Posterior vena cava (tissue), 2 donors: ENCODE measurements around the gene TRMT6. TPM values are rescaled to one million over a fixed set of nuclear protein-coding genes. Genes with fewer than 3 reads are reported as not detected.

ENCODE experiments used
- DNase-seq: peaks from one replicate; pipeline ENCODE4 v3.0.0-alpha.2; 2020; ENCODE audit warnings: low spot score
- intact Hi-C, 2 donors: fragments of 100-400 bp; cut with DNase I; formaldehyde crosslinking; loops; one replicate each; pipeline versions ENCODE4 v1.14.1 to v1.14.2; 2022 to 2023
- total RNA-seq, 2 donors: library from RNA; stranded (reverse); fragmentation: NEBNext Ultra II Directional; extraction: Animal tissue kit (Norgen Biotek cat#: 25700); gene quantifications; one replicate each; pipeline ENCODE4 v1.2.1, GENCODE V29; 2021
- donor health status: DM: yes; HTN: yes; CAD: no.
- donor health status: DM: yes; HTN: yes; CAD: no.

TRMT6 gene
- total RNA-seq, 2 donors from 2014 or later = 8.5 to 12.0 TPM

DNA sequence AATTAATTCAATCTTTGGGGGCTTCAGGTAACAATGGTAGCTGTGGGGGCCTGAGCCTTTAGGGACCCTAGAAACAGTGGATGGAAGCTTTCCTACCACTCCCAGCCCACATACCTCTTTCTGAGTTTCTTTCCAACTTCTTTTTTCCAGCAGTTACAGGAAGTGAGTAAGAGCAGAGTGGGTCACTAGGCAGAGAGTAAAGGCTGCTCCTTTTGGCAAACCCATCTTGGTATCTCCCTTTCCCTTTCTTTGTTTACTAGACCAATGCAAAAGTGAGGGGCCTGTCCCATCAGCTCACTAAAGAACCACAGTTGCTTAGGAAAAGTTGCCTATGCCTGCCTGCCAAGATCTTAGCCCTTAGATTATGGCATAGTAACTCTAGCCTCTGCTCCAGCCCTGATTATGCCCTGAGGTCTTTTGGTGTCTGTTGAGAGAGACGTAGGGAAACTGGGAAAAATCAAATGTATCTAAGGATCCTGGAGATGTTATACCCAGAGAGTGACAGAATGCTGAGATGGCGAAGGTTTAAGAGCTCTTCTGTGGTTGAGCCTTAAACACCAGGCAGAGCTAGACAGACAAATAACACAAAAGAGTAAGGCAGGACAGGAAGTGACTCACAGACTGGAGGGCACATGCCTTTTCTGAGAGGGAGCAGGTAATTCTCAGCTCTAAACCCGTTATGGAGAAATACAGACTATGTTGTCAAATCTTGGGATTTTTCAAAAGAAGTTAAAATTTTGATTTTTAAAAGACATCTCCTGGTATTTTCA lies 31.3 kb downstream of the TRMT6 start:
- DNase-seq = no peak
- intact Hi-C loops = no loop called here

DNA sequence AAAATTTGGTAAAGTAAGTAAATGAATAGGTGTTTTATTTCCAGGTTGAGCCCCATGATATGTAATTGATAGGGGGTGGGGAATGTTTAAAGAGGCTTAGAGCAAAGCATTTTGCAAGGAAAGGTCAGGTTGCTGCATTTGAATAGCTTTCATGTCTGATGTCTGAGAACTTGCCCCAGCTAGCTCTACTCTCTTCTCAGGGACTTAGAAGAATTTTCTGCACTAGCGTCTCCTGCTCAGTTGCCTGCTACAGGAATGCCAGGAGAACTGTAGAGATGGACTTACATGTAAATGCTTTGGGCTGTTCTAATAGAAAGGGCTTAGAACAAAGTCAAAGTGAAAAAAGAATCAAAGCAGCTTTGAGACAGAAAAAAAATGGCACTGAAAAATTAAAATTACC lies 35.5 kb downstream of the TRMT6 start:
- intact Hi-C loops = no loop called here
- DNase-seq = no peak

DNA sequence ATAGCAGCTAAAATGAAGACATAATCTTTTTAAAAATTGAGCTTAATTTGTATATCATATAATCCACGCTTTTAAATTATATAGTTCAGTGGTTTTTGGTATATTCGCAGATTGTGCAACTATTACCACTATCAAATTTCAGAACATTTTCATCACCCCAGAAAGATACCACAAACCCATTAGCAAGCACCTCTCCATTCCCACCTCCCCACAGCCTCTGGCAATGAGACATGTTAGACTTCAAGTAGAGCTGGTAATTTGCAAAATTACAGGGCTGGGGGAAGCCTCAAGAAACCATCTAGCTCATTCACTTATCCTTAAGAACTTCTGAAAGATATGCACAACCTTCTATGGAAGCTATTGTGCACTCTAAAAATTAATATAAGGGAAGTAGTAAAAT lies 37.2 kb downstream of the TRMT6 start:
- intact Hi-C loops = no loop called here
- DNase-seq = no peak

DNA sequence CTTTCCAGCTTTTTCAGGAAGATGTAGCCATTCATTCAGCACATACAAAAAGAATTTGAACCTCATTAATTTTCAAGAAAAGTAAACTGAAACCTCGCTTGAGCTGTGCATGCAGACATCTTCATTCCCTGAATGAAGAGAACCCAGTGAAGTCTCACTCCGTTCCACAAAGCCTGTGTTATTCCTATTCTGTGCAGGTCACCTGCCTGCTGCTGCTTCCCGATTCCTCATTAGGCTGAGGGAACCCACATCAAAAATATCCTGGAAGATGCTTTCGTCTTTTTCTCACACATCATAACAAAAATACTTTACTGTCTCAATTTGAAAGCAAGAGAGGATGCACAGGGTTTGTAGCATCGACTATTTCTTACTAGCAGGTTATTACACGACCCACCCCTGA lies 40.1 kb downstream of the TRMT6 start:
- no peak for DNase-seq
- intact Hi-C loops = no loop called here

DNA sequence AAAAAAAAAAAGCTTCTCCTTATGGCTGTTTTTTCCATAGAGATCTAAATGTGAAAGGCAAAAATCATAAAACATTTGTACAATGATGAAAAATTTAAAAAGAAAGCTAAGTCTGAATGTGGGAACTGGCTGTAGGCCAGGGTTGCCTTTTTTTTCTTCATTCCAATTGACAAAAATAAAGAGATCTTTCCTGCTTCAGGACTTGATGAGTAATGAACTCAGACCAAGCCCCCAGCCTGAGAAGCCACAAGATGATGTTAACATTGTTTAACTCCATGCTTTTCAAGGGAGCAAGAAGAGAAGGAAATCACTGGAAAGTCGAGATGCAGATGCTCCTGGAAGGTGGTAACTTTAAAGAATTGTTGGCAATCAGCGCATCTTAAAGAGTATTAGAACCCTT lies 41.4 kb downstream of the TRMT6 start:
- intact Hi-C loops = no loop called here

DNA sequence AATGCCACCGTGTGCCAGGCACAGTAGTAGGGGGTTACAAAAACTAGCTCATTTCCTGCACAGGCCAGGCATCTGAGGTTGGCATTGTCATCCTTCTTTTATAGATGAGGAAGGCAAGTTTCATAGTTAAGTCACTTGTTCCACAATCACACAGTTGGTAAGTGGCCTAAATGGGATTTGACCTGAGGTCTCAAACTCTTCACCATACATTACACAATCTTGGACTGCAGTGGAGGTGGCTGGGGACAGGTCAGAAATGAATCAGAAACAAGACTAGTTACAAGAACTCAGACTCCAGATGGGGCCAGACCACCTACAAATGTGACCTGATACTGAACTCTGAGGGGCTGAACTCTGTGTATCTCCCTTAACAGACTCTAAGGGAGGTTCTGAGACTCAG lies 49.4 kb downstream of the TRMT6 start:
- DNase-seq = no peak
- intact Hi-C loops = no loop called here

More for the DNA sequence above, 41.4 kb downstream of the TRMT6 start:
- no peak for DNase-seq

DNA sequence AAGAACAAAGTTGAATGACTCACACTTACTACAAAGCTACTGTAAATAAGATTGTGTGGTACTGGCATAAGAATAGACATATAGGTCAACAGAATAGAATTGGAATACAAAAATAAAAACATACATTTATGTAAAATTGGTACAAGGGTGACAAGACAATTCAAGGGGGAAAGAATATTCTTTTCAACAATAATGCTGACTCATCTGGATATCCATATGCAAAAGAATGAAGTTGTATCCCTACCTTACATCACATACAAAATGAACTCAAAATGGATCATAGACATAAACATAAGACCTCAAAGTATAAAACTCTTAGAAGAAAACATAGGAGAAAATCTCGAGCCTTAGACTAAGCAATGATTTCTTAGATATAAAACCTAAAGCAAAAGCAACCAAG lies 50.9 kb downstream of the TRMT6 start:
- DNase-seq = no peak
- intact Hi-C loops = no loop called here

DNA sequence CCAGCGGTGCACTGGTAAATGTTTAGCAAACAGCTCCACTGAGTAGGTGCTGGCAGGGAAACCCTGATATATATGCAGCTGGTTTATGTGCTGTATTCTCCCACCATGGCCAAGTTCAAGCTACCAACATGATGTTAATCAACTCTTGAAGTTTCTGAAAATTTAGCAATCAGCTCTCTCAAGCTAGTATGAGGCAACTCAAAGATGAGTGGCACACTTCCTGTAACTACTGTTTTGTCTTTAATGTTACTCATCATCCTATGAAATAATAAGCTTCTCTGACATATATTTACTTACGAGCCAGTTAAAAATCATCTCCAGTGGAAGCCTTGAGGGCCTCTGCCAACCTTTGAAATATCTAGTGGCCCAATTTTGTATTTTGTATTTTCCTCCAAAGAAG lies 54.7 kb downstream of the TRMT6 start:
- intact Hi-C loops = no loop called here
- no peak for DNase-seq

DNA sequence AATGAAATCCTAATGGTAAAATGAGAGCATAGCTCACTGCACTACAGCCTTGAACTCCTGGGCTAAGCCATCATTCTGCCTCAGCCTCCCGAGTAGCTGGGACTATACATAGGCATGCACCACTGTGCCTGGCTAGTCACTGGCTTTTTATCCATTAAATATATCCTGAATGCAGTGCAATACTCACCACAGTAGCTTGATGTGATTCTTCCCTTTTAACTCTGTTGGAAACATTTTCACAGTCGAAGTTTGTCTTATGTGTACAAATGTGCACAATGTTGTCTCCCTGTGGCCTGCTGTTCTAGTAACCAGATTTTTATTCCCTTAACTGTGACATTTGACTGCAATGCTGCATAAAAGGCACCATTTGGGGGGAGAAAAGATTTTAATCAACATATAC lies 56.7 kb downstream of the TRMT6 start:
- intact Hi-C loops = no loop called here
- DNase-seq = no peak

DNA sequence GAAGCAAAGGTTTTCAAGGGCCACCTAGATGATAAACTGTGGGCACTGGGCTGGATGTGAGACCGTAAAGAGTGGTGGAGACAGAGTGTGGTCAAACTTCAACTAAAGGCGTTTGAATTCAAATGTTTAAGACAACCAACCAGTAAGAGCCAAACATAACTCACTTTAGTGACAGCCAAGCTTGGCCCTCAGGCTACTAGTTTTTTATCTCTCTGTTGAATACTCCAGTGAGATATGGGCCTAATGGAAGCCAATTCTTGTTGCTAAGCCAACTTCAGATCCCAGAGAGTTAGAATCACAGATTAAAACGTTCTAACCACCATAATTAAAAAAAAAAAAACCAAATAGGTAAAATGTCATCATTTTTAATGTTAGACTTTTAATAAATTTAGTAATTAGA lies 57.3 kb downstream of the TRMT6 start:
- DNase-seq = no peak

DNA sequence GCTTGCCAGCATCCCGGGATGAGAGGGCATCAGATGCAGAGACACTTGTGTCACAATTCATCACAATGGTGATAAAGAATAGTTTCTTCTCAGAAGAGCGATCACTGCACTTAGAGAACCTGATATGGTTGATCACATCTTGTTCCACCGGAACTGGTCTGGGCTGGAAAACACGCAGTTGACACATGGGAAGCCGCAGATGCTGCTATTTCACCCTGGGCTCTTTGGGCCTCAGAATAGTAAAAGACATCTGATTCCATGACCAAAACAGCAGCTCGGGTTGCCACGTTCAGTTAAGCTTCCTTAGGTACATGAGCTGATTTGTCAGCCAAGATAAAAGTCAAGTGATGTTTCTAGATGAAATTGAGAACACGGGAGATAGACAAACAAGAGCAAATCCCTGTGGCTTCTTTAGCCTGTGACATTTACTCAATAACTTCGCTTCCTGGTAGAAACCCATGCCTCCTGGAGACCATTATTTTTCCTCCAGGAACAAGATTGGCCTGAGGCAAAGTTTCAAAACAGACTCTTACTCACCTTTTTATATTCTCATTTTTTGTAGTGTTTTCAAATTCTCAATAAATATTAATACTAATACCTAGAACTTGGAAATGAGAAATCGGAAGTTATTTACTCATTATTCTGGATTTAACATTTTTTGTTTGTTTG lies 59.4 kb downstream of the TRMT6 start:
- no peak for DNase-seq
- intact Hi-C loops = no loop called here

More for the DNA sequence above, 57.3 kb downstream of the TRMT6 start:
- intact Hi-C loops = no loop called here

DNA sequence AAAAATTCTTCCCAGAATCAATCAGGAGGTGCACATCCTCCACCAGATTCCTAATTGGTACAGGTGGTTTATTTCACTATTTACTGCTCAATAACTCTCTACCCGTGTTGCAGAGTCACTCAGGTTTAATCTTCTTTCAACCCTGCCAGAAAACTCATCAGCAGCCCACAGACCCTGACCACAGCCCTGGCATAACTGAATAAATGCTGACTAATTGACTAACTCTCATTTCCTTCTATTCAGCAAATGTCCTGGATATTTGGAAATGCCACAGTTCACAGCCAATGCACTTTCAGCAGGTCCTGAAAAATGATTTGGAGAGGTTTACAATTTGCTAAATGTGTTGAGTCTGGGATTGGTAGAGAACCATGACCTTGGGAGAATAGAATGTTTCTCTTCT lies 62.3 kb downstream of the TRMT6 start:
- no peak for DNase-seq
- intact Hi-C loops = no loop called here

DNA sequence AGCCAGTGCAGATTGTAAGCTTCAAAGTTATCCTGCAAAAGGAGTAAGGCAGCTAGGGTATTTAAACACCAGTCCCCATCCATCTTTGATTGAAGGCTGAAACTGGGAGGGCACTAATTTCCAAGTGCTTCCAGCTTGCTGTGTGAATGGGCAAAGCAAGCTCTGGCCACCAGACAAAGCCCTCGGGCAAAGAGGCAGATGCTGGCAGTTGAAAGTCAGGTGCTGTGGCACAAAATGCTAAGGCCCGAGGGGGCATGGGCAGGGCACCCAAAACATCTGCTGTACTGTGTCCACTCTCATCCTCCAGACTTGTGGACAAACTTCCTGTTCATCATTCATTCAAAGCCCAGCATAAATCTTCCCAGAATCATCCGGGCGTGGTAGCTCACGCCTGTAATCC lies 62.9 kb downstream of the TRMT6 start:
- intact Hi-C loops = no loop called here
- no peak for DNase-seq

Other genes with a start within 250 kb of the TRMT6 start
- gene SHLD1, start 200.1 kb downstream of the TRMT6 start, total RNA-seq = 1 to 10 TPM; 2.7 to 3.3 TPM
- gene CHGB, start 39.0 kb downstream of the TRMT6 start, total RNA-seq = under 1 TPM in 1 of 2 donors, not detected in 1; 0.14 TPM
- 1 to 10 TPM; 4.3 to 4.4 TPM for gene MCM8, start 119 bp upstream of the TRMT6 start, total RNA-seq
- 10 to 100 TPM; 34.0 to 50.7 TPM for gene CRLS1, start 55.6 kb upstream of the TRMT6 start, total RNA-seq
- under 1 TPM; 0.10 to 0.19 TPM for gene LRRN4, start 103.5 kb upstream of the TRMT6 start, total RNA-seq
- 1 to 10 TPM in 1 of 2 donors, not detected in 1; 1.4 TPM for gene FERMT1, start 172.5 kb upstream of the TRMT6 start, total RNA-seq